ENCODE measurements around the gene ASH1L.
A peak's percentile ranks its signal among the peaks of the same experiment; 100 is the strongest.

Gene ASH1L

DNA sequence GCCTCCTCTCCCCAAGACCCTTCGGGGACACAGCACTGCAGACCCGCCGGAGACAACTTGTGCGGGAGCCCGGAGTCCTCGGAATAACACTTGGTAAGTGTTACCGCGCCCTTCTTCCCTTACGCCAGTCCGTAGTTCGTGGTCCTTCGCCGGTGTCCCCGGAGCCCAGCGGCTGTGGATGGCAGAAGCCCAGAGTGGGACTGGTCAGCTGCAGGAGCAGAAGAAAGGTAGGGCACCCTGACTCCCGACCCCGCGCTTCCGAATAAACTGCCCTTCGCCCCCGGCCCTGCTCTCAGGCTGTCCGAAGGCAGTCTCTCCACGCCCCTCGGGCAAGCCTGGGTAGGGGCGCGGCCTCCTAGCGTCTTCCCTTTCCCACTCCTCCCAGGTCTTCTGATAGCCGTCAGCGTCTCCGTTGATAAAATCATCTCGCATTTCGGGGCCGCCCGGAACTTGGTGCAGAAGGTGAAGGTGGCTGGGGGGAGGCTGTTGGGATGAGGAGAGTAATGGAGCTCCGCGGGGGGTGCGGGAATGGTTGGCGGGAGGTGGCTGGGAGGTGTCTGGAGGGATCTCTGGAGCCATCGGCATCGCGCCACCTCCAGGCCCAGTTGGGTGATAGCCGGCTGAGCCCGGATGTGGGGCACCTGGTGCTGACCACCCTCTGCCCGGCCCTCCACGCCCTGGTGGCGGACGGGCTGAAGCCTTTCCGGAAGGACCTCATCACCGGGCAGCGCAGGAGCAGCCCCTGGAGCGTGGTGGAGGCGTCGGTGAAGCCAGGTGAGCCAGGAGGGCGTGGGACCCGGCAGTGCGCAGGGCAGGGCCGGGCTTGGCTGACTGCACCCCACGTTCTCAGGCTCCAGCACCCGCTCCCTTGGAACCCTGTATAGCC is 237.6 kb downstream of the ASH1L start:
- DNase-seq = peak; percentile 24

DNA sequence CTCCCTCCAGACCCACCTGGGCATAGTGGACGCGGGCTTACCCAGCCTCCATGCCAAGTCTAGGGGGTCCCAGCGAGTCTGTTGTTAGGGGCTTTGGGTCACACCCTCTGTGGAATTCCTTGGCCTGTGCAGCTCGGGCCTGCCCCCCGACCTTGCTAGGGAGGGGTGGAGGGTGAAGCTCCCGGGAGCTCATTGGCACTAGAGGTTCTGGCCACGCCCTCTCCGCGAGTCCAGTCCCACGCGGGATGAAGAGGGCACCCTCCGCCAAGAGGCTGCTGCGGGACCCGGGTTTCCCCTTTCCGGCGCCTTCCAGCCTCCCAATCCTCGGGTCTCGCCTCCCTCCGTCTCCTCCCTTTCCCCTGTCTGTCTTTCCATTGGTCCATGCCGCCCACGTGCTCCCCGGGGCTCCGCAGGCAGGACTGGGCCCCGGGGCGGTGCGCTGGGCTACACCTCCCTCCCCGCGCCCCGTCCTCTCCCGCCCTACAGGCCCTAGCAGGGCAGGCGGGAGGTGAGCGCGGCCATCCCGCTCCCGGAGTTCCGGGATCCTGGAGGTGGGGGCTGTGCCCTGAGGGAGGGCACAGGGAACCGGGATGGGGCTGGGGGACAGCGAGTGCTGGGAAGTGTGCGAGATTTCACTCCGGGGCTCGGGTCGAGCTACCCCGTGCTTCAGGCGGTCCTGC is 238.4 kb downstream of the ASH1L start:
- peak; percentile 90 for DNase-seq

DNA sequence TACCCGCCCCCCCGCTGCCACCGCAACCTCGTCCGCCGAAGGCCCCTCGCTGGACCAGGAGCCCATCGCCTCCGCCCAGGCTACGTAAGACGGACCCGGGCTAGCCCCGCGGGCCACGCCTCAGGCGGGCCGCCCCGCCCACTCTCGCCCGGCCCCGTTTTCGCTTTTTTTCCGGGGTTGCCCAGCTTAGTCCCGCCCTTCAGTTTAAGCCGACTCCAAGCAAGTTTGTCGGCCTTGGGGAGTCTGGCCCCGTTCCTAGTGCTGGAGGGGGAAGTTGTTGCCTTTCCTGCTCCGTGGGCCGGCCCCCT is 238.9 kb downstream of the ASH1L start:
- peak; percentile 78 for DNase-seq

DNA sequence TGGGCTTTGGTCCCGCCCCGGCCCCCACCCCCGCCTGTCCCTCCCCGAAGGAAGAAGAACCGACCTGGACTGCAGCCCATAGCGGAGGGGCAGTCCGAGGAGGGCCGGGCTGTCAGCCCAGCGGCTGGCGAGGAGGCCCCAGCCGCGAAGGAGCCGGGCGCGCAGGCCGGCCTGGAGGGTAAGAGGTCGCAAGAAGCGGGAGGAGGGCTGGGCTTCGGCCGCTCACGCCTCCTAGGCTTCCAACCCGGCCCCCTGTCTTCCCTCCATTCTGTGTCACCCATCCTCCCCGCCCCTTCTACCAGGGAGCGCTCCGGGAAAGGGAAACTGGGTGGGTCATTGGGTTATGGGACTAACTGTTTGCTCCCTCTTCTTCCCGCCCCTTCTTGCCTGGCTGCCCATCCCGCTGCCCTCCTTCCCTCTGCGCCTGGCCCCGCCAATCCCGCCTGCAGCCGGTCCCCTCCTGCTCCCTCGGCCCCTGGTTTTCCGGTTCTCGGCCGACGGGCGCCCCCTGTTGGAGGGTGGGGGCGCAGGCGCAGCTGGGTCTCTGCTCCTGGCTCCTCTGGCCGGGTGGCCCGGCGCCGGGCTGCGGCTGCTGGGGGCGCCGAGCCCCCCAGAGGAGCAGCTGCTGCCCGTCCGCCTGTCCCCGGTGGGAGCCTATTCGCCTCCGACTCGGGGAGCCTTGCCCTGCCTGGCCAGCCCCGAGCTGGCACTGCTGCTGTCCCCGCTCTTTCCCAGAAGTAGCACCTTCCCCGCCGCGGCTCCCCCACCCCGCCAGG is 239.5 kb downstream of the ASH1L start:
- DNase-seq = peak; percentile 89

DNA sequence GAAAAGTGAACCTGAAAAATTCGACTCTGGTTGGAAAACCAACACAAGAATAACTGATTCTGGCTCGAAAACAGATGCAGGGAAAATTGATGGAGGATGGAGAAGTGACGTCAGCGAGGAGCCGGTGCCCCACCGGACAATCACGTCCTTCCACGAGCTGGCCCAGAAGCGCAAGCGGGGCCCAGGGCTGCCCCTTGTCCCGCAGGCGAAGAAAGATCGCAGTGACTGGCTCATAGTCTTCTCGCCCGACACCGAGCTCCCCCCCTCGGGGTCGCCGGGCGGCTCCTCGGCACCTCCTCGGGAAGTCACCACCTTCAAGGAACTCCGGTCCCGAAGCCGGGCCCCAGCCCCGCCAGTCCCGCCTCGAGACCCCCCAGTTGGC is 240.0 kb downstream of the ASH1L start:
- no peak for DNase-seq

DNA sequence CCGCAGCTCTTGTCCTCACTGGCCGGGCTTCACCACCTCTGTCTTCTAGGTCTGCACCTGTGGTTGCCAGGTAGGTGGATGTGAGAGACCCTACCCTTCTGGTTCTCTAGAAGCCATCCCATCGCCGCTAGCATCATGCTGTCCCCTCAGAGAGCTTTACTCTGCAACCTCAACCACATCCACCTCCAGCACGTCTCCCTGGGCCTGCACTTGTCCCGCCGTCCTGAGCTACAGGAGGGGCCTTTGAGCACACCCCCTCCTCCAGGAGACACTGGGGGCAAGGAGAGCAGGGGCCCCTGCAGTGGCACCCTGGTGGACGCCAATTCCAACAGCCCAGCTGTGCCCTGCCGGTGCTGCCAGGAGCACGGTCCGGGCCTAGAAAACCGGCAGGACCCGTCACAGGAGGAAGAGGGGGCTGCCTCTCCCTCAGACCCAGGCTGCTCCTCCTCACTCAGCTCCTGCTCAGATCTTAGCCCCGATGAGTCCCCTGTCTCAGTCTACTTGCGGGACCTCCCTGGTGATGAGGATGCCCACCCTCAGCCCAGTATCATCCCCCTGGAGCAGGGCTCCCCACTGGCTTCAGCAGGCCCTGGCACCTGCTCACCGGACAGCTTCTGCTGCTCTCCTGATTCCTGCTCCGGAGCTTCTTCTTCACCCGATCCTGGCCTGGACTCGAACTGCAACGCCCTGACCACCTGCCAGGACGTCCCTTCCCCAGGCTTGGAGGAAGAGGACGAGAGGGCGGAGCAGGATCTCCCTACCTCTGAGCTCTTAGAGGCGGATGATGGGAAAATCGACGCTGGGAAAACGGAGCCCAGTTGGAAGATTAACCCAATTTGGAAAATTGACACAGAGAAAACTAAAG is 240.7 kb downstream of the ASH1L start:
- DNase-seq = no peak

DNA sequence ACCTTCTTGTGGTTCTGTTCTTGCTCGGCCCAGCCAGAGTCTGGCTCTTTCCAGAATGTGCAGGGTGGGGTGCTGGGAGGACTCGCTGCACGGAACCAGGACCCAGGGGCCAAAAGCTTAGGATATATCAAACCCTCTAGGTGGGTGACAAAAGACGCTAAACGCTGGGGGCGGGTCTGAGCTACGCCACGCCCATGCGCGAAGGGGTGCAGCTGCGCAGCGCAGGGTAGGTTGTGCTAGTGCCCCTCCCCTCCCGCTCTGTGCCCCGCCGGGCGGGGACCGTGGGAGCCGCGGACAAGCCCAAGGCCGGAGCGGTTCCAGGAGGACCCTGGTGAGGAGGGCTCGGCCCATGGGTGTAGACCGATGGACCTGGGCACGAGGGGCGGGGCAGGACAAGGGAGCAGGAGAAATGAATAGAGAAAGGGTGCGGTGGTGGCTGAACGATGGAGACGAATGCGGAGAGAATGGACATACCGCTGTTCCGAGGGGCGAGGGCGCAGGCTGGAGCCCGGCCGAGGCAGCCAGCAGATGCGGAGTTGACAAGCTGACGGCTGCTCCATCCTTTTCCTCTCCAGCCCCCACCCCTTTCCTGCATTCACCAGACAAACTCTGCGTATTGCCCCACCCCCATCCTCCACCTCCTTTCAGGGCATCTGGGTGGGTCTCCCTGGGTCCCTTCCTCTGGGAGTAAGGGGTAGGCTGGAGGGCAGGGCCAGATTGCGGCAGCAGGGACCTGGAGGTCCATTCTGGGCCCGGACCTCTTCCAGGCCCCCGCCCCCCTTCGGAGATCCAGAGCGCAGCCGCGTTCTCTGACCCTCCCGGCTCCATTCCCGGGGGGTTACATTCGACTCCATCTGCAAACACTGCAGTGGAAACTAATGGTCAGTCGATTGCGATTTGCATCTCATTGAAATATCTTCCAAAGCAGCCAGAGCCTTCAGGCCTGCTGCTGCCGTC is 241.7 kb downstream of the ASH1L start, which contains the start of gene RUSC1:
Gene RUSC1 (plus strand): TSS at position 234 of the 957 bp plus-strand sequence. CDS start 880 bp downstream, outside the sequence.
- peak; percentile 78 for DNase-seq

DNA sequence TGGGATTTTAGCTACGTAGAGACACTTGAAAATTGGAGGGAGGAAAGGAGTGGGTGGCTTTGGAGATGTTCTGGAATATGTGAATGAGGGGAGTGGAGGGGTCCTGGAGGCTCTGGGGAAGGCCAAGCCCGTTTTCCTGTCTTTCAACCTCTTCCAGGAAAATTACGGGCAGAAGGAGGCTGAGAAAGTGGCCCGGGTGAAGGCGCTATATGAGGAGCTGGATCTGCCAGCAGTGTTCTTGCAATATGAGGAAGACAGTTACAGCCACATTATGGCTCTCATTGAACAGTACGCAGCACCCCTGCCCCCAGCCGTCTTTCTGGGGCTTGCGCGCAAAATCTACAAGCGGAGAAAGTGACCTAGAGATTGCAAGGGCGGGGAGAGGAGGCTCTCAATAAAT is 242.4 kb downstream of the ASH1L start:
- DNase-seq = no peak

DNA sequence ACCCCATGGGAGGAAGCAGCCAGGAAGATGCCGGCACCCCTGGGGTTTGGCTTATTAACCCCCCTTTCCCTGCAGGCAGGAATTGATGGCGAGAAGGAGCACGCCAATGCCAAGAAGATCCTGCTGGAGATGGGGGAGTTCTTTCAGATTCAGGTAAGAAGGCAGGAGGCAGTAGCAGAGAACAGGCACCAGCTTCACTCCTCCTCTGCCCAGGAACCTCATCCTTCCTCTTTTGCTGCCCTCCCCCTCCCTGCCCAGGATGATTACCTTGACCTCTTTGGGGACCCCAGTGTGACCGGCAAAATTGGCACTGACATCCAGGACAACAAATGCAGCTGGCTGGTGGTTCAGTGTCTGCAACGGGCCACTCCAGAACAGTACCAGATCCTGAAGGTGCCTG is 243.1 kb downstream of the ASH1L start:
- DNase-seq = no peak

DNA sequence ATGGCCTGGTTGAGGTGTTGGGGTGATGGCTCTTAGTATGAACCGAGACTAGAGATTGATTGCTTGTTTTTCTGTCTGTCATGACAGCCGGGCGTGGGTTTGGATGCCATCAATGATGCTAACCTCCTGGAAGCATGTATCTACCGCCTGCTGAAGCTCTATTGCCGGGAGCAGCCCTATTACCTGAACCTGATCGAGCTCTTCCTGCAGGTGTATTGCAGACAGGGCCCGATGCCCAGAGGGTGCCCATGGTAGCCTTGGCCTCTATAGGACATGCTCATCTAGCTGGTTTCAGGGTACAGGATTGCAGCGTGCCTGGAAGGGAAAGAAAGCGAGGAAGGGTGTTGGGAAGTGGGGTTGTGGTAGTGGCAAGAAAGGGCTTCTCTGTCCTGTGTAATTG is 244.5 kb downstream of the ASH1L start:
- no peak for DNase-seq

DNA sequence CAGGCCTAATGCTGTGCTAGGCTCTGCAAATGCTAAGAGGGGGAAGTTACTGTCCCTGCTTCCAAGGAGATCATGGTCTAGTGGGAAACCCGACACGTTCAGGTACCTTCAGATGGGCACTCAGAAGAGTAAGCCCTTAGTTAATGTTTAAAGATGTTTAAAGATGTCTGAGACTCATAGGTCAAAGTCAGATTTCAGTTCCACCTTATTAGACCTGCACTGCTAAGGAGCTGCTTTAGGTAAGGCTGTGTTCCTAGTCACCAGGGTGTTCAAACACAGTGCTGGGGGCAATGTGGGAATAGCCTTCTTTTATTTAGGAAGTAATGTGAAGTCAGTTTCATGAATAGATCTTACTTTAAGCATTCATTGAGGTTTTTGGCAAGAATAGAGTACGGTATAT is 245.7 kb downstream of the ASH1L start:
- no peak for DNase-seq

DNA sequence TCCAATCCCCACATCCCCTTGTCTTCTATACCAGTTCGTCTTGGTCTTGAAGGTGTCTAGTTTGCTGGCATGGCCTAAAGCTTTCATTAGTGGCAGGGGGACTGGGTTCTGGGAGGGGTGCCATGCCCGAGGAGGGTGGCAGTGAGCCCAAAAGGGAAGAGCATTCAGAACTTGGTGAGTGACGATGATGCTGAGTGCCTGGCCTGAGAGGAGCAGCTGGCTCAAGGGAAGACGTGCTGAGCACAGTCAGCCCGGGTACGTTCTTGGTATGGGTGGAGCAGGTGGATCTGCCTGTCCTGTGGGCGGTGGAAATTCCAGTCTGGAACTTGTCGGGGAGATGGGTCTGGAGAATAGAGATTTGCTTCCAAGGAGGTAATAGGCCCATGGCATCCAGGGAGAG is 249.3 kb downstream of the ASH1L start:
- no peak for DNase-seq

DNA sequence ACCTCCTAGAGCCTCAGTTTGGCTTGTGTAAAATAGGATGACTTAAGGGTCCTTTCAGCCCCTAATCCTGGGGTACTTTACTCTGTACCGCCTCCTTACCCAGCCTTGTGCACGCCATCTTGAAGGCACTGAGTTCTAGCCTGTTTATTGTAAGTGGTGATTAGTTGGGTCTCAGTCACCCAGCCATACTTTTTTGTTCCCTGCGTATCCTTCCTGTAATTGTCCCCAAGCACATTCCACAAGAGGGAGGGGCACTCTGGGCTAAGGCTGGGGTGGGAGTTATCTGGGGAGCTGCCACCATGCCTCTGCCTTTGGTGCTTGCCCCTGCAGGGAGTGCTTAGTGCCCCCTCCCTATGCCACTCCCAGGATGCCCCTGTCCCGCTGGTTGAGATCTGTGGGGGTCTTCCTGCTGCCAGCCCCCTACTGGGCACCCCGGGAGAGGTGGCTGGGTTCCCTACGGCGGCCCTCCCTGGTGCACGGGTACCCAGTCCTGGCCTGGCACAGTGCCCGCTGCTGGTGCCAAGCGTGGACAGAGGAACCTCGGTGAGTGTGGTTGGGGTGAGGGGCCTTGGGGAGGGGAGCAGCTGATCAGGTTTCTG is 253.1 kb downstream of the ASH1L start:
- no peak for DNase-seq

DNA sequence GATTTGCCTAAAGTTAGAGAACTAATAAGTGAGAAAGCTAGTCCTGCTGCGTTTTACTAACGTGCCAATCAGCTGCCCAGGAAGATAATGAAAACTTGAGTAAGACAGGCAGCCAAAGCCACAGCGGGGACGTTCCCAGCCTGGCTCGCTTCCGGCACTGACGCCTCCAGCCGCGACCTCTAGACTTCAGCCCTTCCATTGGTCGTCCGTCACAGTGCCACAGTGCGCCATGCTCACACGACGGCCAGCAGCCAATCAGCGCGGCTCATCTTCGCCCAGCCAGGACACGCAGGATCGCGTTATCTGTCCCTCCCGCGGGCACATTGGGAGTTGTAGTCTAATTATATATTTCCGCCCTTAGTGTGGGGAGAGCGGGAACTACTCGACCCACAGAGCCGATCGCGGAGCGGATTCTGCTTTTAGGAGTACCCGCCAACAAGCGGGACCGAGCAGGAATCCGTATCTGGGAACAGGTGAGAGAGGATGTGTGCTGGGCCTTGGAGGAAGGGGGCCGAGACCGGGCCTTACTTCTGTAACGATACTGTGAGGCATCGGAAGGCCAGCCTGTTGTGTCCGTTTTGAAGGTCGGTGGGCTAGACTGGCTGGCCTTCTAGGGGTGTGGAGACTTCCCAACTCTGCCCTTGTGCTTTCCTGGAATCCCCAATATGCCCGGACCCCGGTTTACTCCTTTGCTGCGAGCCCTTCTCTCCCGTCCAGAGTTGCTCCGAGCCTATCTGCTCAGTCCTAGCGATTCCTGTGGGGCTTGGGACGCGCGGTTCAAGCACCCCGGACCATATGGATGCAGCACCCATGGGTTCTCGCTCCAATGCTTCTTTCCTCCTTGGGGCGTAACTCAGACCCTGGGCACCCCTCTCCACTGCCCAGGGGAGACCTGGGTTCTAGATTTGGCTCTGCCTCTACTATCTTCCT is 253.8 kb downstream of the ASH1L start, which contains the start of gene FDPS:
Gene FDPS (plus strand): TSS at position 374 of the 930 bp plus-strand sequence. CDS start 924 bp downstream, outside the sequence.
- DNase-seq = peak; percentile 95

DNA sequence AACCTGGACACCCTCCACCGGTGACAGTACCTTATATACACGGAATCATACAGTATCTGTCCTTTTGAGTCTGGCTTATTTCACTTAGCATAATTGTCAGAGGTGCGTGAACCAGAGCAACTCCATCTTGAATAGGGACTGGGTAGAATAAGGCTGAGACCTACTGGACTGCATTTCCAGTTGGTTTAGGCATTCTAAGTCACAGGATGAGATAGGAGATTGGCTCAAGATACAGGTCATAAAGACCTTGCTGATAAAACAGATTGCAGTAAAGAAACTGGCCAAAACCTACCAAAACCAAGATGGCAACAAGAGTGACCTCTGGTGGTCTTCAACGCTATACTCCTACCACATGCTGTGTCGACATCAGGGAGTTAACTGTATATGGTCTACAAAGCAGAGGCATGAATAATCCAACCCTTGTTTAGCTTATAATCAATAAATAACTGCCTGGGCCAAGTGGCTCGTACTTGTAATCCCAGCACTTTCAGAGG is 255.3 kb downstream of the ASH1L start:
- no peak for DNase-seq

DNA sequence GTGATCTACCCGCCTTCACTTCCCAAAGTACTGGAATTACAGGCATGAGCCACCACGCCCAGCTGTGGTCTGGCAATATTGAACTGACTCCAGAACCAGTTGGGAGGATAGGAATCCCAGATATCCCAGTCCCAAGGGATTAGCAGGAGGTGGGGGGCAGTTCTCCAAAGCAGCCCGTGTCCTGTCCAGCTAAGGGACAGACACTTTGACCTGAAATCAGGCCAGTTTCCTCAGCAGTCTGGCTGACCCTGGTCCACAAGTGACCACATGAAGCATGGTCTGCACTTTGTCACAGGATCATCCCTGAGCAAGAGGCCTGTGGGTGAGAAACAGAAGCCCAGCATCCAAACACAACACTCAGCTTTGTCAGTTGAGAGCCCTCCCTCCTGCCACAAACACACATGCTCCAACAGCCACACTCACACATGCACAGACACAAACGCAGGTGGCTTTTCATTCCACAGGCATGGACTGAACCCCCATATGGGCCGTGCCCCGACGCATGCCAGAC is 256.7 kb downstream of the ASH1L start:
- DNase-seq = no peak

DNA sequence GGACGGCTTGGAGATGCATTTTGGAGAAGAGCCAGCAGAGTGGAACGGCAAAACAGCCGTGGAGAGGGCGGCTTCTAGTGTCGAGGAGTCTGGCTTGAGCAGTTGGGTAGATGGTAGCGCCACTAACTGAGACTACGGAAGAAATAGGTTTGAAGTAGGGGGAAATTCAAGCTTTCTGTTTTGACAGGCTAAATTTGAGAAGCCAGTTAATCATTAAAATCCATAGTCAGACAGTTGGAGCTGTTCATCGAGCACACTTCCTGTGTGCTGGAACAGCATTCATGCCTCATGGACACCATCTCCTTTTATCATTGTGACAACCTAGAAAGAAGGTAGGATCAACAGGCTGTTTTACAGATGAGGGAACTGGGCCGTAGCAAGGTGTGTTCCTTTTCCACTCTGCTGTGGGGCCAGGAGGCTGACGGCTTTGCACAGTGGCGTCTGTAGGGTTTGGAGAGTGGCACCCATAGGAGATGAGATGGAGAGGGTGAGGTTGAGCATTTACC is 258.0 kb downstream of the ASH1L start:
- no peak for DNase-seq

DNA sequence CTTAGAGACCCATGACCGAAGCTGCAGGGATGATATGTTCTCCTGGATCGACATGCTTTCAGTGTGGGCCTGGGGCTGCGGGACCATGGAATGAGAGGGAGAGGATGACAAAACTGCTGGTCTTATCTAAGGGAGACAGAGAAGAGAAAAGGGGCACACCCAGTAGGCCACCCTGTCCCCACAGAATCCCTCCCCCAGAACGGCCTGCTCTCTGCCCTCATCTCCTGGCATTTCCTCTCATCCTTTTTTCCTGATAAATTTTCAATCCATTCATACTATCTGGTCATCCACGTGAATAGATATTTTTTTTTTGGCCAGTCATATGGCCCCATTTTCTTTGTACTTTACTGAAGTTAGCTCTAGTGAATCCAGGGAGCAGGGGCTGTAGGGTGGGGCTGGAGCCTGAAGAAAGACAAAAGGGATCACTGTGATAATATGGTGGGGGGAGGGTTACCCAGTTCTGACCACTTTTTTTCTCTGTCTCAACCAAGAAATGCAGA is 261.2 kb downstream of the ASH1L start, which contains the start of gene PKLR:
Gene PKLR (minus strand): TSS at position 97 of the 500 bp plus-strand sequence. CDS start 43 bp downstream, at position 54.
- DNase-seq = no peak
